GM13977 (cell line): ENCODE results near the gene NKD1.

ENCODE experiments used
- DNase-seq: peaks from one replicate; pipeline ENCODE4 v3.0.0; 2012; ENCODE audit warnings: low spot score
- CTCF ChIP-seq: IDR thresholded peaks from 2 replicates; pipeline ENCODE4 v1.5.1; 2012; ENCODE audit warnings: mild to moderate bottlenecking, control low read depth; ENCODE audit not compliant: insufficient read depth; ENCODE audit errors: extremely low read depth, missing control alignments
- in situ Hi-C: fragments of 300-500 bp; cut with MboI; formaldehyde crosslinking; loops from one replicate; pipeline ENCODE4 v1.12.0; 2022; ENCODE audit warnings: low sequenced_read_pairs, low pct_unique_long_range_greater_than_20kb, mixed read lengths, inconsistent platforms; ENCODE audit not compliant: unreplicated experiment

NKD1 gene

GRCh38 chr16:50555952-50556673, 7.9 kb downstream of the NKD1 start:
- TF ChIP-seq CTCF: no peak
- in situ Hi-C loops: no loop called here

GRCh38 chr16:50557046-50557445, 8.8 kb downstream of the NKD1 start:
- TF ChIP-seq CTCF: no peak

More at GRCh38 chr16:50555952-50556673, 7.9 kb downstream of the NKD1 start:
- DNase-seq: no peak

GRCh38 chr16:50558913-50559312, 10.7 kb downstream of the NKD1 start:
- no peak for DNase-seq
- no peak for TF ChIP-seq CTCF
- in situ Hi-C loops: no loop called here

More at GRCh38 chr16:50557046-50557445, 8.8 kb downstream of the NKD1 start:
- no peak for DNase-seq
- in situ Hi-C loops: no loop called here

GRCh38 chr16:50559342-50559741, 11.1 kb downstream of the NKD1 start:
- in situ Hi-C loops: no loop called here
- no peak for TF ChIP-seq CTCF
- DNase-seq: no peak

- TF ChIP-seq CTCF: no peak
- DNase-seq: no peak
- in situ Hi-C loops: no loop called here
Measured at GRCh38 chr16:50559804-50560514, 11.8 kb downstream of the NKD1 start.

GRCh38 chr16:50560903-50561863, 13.0 kb downstream of the NKD1 start:
- no peak for DNase-seq
- in situ Hi-C loops: no loop called here

More at GRCh38 chr16:50560903-50561863, 13.0 kb downstream of the NKD1 start:
- no peak for TF ChIP-seq CTCF
